GM21619 (cell line): Measurements from ENCODE around the gene SLC12A6.
"Not testable (repeated sequence)": the region's sequence is repeated elsewhere in the genome, so short reads cannot be mapped to it uniquely, and the experiment has no call there.

Experiments used
- ATAC-seq: cut with Tn5 transposase; IDR thresholded peaks from one replicate; pipeline ENCODE4 v1.9.1; 2021; ENCODE audit not compliant: unreplicated experiment

SLC12A6 gene

DNA sequence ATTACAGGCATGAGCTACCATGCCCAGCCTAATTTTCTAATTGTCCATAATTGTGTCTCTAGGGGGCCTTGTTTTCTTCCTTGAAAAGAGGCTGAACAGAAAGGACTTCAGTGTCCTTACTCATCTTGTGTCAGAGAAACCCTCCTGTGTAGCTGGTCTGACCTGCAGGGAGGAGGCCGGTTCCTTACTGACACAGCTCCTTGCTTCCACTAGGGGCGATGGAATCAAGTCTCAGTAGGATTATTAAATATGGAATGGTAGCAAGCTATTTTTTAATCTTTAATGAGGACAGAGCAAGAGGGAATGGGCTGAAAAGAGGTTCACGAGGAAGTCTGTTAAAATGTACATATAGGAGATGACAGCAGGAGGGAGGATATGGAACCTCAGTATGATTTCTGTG is 20.8 kb upstream of the SLC12A6 start:
- ATAC-seq: no peak

DNA sequence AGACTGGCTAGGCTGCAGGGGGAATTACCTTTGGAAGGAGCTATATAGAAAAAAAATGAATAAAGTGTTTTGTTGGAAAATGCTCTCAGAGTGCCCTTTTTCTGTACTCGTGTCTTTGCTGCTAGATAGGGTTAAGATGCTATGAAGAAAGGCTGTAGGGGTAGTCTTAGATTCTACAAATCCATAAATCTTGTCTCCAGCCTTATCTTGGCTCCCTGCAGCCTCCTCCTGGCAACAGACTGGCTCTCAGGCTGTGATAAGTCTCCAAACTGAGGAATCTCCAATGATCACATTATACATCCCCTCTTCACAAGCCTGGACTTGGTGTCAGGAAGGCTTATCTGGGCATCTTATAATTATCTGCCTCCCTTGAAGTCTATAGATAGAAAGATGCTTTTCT is 20.1 kb upstream of the SLC12A6 start:
- no peak for ATAC-seq

DNA sequence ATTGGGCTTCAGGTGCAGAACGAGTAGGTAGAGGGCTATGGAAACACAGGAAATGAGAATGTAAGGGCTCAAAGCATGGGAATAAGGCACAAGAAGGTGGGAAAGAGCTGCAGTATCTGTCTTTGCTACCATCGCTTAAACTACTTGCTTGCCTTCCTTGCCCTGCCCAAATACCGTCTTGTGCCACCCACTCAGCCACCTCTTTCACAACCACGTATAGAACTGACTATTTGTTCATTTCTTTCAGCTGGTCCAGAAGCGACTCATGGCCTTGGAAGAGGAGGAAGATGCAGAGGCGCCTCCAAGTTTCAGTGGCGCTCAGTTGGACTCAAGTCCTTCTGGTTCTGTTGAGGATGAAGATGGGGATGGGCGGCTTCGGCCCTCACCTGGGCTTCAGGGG is 17.7 kb upstream of the SLC12A6 start:
- no peak for ATAC-seq

DNA sequence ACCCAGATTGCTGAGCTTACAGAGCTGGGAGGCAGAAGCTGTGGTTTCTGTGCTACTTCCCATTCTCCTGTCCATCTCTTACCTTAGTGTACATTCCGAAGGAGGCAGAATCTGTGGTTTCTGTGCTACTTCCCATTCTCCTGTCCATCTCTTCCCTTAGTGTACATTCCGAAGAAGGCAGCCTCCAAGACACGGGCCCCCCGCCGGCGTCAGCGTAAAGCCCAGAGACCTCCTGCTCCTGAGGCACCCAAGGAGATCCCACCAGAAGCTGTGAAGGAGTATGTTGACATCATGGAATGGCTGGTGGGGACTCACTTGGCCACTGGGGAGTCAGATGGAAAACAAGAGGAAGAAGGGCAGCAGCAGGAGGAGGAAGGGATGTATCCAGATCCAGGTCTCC is 16.7 kb upstream of the SLC12A6 start:
- no peak for ATAC-seq

DNA sequence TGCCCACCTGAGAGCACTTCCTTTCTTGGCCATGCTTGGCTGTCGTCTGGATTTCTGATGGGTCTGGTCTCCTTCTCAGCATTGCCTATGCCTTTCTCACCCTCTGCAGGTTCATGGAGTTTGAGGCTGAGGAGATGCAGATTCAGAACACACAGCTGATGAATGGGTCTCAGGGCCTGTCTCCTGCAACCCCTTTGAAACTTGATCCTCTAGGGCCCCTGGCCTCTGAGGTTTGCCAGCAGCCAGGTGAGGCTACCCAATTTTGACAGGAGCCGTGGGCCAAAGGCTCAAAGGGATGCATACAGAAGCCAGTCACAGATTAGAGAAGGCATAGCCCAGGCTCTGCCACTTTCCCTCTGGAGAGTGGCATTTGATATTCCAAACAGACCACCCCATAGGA is 16.0 kb upstream of the SLC12A6 start:
- no peak for ATAC-seq

DNA sequence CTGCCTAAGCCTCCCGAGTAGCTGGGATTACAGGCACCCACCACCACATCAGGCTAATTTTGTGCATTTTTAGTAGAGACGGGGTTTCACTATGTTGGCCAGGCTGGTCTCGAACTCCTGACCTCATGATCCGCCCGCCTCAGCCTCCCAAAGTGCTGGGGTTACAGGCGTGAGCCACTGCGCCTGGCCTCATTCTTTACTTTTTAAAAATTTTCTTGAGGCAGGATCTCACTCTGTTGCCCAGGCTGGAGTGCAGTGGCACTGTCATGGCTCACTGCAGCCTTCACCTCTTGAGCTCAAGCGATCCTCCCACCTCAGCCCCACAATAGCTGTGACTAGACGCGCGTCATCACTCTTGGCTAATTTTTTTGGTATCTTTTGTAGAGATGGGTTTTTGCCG is 15.4 kb upstream of the SLC12A6 start:
- not testable (repeated sequence) for ATAC-seq

DNA sequence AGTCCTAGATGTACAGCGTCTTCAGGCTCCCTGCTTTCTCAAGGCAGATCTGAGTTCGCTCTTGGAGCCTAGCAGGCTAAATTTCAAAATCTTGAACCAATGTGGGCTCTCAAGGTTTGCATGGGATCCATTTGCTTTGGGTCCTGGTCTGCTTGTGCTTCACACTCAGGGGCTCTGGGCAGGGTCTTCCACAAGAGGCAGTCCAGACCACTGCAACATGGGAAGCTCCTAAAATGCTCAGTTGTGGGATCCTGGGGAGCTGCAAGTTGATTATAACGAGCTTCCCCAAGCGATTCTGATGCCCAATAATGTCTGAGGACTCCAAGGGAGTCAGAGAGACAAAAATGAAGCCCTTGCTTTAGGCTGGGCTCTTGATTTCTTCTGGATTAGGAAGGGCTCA is 12.2 kb upstream of the SLC12A6 start:
- no peak for ATAC-seq

DNA sequence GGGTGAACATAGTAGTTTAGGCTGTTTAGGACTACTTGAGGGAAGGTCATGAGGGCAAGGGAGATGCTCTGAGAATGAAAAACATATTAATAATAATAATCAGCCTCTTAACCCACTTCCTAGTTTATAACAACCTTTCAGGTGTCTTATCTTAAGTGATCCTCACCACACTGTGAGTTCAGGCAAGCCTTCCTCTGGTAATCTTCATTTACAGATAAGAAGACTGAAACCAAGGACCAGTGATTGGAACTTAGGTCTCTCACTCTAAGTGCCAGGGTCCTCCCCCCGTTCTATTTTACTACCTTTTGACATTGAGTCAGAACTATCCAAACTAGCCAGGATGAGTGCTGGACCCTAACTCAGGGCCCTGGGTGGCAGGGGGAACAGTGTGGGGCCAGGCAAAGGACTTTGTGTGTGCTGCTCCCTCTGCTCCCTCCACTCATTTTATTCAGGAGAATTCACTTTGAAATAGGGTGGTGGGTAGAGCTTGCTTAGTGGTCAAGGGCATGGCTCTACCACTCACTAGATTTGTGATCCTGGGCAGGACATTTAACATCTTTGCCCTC is 11.2 kb upstream of the SLC12A6 start:
- ATAC-seq: no peak

DNA sequence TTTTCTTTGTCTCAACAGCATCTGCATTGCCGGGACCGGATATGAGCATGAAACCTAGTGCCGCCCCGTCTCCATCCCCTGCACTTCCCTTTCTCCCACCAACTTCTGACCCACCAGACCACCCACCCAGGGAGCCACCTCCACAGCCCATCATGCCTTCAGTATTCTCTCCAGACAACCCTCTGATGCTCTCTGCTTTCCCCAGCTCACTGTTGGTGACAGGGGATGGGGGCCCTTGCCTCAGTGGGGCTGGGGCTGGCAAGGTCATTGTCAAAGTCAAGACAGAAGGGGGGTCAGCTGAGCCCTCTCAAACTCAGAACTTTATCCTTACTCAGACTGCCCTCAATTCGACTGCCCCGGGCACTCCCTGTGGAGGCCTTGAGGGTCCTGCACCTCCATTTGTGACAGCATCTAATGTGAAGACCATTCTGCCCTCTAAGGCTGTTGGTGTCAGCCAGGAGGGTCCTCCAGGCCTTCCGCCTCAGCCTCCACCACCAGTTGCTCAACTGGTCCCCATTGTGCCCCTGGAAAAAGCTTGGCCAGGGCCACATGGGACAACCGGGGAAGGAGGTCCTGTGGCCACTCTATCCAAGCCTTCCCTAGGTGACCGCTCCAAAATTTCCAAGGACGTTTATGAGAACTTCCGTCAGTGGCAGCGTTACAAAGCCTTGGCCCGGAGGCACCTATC is 10.5 kb upstream of the SLC12A6 start:
- ATAC-seq: no peak

DNA sequence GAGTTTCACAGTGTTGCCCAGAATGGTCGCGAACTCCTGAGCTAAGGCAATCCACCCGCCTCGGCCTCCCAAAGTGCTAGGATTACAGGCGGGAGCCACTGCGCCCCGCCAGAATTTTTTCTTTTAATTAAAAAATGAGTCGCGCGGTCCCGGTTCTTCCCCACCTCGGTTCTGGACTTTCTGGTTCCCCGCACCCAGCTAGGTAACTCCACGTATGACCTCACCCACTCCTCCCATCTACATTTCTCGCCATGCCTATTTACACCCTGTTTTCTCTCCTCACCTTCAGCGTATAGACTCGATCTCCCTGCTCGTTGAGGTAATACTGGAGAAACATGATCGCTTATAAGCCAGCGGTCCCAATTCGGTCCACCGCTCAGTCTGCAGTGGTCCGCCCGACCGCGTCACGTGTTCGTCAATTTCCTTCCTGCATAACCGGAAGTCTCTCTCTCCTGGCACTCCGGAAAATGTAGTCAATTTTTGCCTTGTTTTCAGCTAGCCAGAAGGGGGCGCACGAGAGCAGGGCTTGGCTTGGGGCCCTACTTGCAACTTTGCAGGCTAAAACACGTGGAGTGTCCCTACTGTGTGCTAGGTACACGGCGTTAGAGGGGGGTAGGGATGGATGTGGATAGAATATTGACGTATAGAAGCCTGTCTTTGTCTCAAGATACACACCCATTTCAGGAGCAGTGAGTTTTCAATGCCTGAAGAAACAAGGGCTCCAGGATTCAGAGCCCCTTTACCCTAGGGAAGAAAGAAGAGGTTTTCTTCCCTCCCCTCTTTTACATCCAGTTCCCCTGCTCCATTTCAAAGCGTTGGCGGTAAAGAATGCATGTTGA is 5.4 kb upstream of the SLC12A6 start, which contains the start of the genes NOP10 and NUTM1:
NOP10 (minus strand) TSS at position 400 of the 839 bp plus-strand sequence; CDS start at position 337, 63 bp downstream.
NUTM1 (plus strand) TSS at position 579 of the 839 bp plus-strand sequence. CDS start 382 bp downstream, outside the sequence.
- peak; percentile 90 for ATAC-seq

DNA sequence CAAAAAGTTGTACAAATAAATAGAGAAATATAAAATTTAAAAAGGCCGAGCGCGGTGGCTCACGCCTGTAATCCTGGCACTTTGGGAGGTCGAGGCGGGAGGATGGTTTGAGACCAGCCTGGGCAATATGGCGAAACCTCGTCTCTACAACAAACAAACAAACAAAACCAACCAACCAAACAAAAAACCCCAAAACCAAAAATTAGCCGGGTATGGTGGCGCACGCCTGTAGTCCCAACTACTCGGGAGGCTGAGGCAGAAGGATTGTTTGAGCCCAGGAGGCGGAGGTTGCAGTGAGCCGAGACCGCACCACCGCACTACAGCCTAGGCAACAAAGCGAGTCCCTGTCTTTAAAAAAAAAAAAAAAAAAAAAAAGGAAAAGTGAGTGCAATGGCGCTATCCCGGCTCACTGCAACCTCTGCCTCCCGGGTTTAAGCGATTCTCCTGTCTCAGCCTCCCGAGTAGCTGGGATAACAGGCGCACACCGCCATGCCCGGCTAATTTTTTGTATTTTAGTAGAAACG is 4.7 kb upstream of the SLC12A6 start:
- not testable (repeated sequence) for ATAC-seq

DNA sequence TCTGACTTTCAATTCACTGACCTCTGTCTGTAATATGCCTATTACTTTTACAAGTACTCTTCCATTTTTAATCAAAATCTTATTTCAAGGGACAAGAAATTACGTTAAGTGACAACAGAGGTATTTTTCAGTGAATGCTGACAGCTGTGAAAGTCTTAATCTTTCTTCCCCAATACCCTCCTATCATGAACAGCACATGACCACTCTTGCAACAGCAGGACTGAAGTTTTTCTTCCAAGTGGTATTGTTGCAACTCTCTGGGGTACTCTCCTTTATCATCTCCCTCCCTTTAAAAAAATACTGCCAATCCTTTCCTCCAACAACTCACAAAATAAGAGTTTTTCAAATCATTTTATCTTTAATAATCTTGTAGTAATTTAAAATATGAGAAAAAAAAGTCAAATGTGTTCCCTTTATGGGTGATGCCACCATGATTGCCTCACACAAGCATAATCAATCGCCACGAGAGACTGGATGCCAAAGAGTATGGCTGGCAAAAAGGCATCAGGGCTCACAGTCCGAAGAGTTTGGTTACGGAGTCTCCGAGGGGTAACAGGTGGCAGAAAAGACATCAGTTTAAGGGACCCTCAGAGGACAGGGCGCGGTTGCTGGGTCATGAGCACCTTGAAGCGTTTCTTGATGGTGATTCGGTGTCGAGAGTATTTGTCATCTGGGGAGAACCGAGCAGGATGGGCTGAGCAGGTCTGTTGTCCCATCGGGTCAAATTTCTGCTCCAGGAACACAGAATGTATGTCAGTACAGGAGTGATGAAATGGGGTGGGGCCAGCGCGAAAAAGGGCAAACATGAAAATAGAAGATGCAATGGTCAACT is 4.0 kb upstream of the SLC12A6 start:
- no peak for ATAC-seq

DNA sequence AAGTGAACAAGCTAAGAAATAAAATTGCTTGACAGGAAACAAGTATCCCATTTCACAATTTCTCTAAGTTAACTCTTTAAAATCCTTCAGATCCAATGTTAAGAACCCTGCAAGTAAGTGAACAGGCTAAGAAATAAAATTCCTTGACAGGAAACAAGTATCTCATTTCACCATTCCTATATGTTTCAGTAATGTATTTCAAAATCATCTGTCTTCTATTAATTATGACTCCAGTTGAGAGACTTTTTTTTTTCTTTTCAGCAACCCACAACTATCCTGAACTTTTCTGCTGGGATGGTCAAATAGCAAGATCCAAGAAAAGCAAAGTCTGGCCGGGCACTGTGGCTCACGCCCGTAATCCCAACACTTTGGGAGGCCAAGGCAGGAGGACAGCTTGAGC is 2.4 kb upstream of the SLC12A6 start:
- ATAC-seq: no peak

DNA sequence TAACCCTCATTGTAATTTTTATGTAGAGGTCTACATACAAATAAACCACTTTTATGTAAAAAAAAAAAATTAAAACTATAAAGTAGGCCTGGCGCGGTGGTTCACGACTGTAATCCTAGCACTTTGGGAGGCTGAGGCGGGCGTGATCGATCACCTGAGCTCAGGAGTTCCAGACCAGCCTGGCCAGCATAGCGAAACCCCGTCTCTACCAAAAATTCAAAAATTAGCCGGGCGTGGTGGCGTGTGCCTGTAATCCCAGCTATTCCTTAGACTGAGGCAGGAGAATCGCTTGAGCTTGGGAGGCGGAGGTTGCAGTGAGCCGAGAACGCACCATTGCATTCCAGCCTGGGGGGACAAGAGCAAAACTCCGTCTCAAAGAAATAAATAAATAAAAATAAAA is 766 bp upstream of the SLC12A6 start:
- no peak for ATAC-seq

DNA sequence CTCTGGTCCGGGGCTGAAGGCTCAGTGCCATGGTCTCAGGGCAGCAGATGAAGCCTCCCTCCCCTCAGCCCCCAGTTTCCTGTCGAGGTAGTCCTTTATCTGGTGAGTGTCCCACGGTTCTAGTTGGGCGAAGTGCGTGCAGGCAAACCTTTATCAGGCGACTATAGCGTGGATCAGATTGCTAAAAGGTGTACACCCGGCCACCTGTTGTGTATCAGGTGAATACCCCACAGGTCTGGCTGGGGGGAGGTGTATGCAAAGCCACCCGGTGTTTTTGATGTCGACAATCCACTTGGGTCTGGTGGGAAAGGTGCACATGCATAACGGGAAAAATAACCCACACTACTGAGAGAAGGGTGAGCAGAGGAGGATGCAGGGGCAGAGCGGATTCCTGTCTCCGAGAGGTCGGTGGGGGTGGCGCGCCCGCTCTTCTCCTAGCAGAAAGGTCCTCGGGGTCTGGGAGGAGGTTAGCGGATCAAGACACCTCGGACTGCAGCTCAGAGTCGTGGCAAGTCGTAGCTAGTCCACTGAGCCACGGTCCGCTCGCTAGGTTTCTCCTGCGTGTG is 507 bp downstream of the SLC12A6 start:
- peak; percentile 9 for ATAC-seq

DNA sequence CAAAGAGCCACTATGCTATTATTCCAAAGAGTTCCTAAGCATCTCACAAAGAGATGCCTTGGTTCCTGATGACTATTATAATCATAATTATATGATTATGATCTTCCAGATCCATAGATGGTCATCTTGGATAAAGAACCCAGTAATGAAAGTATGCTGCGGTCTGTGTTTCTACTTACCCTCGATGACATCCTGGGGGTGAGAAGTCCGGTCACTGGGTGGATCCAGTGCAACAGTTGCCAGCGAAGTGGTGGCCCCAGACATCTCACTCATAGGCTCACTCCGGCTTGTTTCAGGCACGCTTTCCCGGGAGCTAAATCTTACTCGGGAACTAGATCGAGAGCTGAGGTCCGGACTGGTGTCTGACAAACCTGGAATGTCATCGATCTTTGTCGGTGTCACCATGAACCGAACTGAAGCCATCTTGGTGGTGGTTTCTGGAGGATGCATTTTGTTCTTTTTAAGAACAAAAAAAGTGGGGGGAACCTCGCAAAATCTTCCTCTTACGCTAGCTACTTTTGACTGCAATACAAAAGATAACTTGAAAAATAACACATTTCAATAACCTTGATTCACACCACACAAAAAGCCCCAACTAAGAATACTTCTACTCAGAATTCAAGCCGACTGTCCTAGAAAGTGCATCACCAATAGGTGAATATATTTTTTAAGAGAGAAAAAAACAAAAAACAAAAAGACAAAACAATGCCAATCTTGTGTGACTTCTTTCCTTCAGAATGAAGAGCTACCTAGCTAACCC is 1.2 kb downstream of the SLC12A6 start:
- no peak for ATAC-seq

DNA sequence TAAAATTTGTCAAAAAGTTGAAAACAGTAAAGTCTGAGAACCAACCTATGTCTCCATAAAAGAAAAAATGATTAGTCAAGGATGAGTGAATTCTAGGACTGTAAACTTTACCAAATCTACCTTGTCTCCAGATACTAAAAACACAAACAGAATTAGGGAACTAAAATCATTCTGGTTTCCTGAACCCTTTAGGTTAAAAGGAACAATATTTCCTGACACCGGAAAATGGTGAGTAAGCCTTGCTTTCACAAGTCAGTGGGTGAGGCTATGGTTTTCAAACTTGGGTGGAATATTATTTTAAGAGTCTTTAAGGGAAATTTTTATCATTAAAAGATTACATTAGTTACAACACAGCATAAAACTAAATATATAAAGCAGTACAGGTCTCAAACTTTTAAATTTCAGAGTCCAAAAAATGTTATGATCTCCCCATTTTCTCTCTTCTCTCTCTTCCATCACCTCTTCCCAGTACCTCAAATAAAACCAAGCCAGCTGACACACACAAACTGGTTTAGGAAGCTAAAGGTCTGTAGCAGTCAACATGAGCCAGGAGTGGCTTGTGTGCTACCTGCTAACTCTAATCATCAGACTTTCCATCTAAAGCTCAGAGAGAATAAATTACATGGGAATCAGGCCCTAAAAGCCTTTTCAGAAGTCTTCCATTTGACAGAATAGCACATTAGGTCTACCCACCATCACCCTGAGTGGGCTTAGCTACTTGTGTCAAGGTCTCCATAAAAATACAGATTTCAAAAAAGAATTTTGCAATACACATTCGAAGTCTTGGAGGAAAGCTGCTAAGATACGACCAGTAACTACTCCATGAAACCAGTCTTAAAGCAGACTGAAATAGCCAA is 2.2 kb downstream of the SLC12A6 start:
- ATAC-seq: no peak

DNA sequence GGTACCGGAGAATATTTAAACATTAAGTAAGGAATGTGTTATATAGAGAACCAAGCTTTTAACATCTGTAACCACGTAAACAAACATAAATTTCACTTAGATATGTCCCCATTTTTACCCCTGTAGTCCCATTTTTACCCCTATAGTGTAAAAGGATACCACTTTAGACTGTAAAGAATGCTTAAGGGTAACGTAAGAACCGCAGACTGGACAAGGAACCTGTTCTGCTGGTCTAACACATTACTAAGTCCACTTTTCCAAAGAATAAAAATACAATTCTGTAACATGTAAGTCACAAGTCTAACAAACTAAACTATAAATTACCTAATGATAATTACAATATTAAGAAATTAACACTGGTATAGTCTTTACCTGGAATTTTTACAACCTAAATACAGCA is 2.9 kb downstream of the SLC12A6 start:
- ATAC-seq: no peak
